Measurements from ENCODE around the gene ADAMTS12. TPM values are rescaled to one million over a fixed set of nuclear protein-coding genes. Genes with fewer than 3 reads are reported as not detected.
"Not testable (repeated sequence)": the region's sequence is repeated elsewhere in the genome, so short reads cannot be mapped to it uniquely, and the experiment has no call there.

Gene ADAMTS12
- not detected in 2 replicates for total RNA-seq (2014; rRNA removed; shearing (Covaris generic))

GRCh38 chr5:33891788-33892619 lies at the start of gene ADAMTS12:
ADAMTS12 (minus strand) TSS chr5:33891990; CDS start chr5:33891856, 134 bp downstream.
- in situ Hi-C loops (cut with HindIII; ENCODE audit: low sequenced_read_pairs) = no loop called here
- DNase-seq (ENCODE audit: low spot score) = no peak

DNA sequence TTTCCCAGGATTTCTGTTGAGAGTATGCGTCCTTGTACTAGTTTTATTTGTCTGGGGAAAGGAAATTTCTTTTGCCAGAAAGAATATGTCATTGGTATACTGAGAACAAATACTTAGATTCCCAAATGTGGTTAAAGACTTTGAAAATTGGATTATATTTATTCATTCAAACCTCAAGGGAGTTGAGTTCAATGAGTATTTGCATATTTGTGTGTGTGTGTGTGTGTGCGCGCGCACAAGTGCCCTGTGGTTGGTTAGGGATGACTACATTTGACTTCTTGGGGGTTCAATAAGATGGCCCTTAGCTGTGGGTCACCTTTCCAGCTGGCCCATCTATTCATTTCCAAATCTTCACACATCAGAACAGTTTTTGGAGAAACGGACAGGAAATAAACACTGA lies 49.3 kb upstream of the ADAMTS12 start:
- in situ Hi-C loops (cut with HindIII; ENCODE audit: low sequenced_read_pairs) = no loop called here

DNA sequence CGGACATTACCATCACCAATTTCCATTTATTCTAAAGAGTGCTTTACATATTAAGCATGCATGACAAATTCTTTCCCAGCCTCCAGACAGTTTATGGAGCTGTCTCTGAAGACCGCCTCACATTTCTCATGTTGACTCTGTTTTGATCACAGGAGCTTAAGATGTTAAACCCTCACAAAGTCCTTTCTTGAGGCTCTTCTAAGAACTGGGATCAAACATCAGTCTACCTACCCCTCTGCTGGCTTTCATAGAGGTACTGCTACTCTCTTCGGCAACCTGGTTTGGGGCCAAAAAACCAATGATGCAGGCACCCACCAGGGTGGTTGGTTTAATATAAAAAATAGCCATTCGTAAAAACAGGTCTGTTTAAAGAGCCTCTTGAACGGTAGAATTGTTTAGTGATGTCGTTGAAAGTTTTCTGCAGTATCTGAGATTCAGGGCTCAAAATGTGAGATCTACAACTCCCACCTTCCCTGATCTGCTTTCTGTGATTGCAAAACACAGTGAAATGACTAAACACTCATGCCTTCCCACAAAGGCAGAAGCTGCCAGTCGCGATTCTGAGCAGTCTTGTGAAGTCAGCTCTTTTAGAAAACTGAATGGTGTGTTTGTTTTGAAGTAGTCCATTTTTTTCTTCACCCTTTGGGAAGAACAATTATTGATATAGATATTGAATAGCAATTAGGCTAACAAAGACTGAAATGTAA lies 47.9 kb upstream of the ADAMTS12 start:
- in situ Hi-C loops (cut with HindIII; ENCODE audit: low sequenced_read_pairs) = no loop called here
- DNase-seq (ENCODE audit: low spot score) = no peak

More for the DNA sequence above, 49.3 kb upstream of the ADAMTS12 start:
- no peak for DNase-seq (ENCODE audit: low spot score)

GRCh38 chr5:33938881-33939280 lies 47.1 kb upstream of the ADAMTS12 start:
- DNase-seq (ENCODE audit: low spot score) = no peak
- in situ Hi-C loops (cut with HindIII; ENCODE audit: low sequenced_read_pairs) = no loop called here

- in situ Hi-C loops (cut with HindIII; ENCODE audit: low sequenced_read_pairs) = no loop called here
- no peak for DNase-seq (ENCODE audit: low spot score)
These were observed 46.7 kb upstream of the ADAMTS12 start for GRCh38 chr5:33938507-33938796.

GRCh38 chr5:33937707-33938506 lies 46.1 kb upstream of the ADAMTS12 start:
- in situ Hi-C loops (cut with HindIII; ENCODE audit: low sequenced_read_pairs) = no loop called here
- DNase-seq (ENCODE audit: low spot score) = no peak

- DNase-seq (ENCODE audit: low spot score) = no peak
- in situ Hi-C loops (cut with HindIII; ENCODE audit: low sequenced_read_pairs) = no loop called here
These were observed 45.4 kb upstream of the ADAMTS12 start for GRCh38 chr5:33937017-33937706.

DNA sequence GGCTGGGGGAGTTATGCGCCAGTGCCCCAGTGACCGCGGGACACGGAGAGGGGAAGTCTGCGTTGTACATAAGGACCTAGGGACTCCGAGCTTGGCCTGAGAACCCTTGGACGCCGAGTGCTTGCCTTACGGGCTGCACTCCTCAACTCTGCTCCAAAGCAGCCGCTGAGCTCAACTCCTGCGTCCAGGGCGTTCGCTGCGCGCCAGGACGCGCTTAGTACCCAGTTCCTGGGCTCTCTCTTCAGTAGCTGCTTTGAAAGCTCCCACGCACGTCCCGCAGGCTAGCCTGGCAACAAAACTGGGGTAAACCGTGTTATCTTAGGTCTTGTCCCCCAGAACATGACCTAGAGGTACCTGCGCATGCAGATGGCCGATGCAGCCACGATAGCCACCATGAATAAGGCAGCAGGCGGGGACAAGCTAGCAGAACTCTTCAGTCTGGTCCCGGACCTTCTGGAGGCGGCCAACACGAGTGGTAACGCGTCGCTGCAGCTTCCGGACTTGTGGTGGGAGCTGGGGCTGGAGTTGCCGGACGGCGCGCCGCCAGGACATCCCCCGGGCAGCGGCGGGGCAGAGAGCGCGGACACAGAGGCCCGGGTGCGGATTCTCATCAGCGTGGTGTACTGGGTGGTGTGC lies 44.7 kb upstream of the ADAMTS12 start, which contains the start of gene RXFP3:
RXFP3 (plus strand) TSS at position 6 of the 636 bp plus-strand sequence; CDS start at position 361, 355 bp downstream.
- DNase-seq (ENCODE audit: low spot score) = no peak
- in situ Hi-C loops (cut with HindIII; ENCODE audit: low sequenced_read_pairs) = no loop called here

DNA sequence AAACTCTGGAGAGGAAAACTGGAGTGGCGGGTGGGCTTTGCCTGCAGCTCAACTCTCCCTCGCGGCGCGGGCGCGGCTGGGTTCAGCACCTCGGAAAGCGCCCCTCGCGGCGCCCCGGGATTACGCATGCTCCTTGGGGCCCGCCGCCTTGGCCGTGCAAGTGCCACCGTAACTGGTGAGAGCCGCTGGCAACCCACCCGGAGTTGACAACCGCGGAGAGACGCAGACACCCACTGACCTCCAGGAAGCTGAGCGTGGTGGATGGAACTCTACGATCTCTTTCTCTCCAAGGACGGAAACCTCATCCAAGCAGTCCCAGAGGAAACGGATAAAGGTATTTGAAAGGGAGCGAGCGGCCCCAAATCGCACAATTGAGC lies 44.2 kb upstream of the ADAMTS12 start:
- in situ Hi-C loops (cut with HindIII; ENCODE audit: low sequenced_read_pairs) = no loop called here
- no peak for DNase-seq (ENCODE audit: low spot score)

DNA sequence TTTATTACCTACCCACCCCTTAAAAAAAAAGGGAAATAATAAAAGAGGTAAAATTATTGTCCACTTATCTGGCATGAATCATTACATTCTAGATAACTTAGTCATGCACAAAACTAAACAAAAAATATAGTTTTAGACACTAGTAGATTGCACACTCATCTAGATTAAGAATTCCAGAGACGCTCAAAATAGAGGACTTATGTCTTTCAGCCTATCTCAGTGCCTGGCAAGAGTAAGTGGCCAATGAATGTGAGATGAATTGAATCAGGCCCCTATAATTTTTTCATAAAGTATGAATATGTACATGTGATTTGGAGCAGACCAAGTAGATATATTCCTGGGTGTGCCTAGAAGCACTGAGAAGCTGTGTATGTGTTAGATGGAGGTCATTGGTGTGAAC lies 42.4 kb upstream of the ADAMTS12 start:
- DNase-seq (ENCODE audit: low spot score) = no peak
- in situ Hi-C loops (cut with HindIII; ENCODE audit: low sequenced_read_pairs) = no loop called here

- DNase-seq (ENCODE audit: low spot score) = no peak
- in situ Hi-C loops (cut with HindIII; ENCODE audit: low sequenced_read_pairs) = no loop called here
These were observed 42.0 kb upstream of the ADAMTS12 start for GRCh38 chr5:33933723-33934169.

- no peak for DNase-seq (ENCODE audit: low spot score)
- in situ Hi-C loops (cut with HindIII; ENCODE audit: low sequenced_read_pairs) = no loop called here
These were observed 39.3 kb upstream of the ADAMTS12 start for GRCh38 chr5:33931136-33931535.

DNA sequence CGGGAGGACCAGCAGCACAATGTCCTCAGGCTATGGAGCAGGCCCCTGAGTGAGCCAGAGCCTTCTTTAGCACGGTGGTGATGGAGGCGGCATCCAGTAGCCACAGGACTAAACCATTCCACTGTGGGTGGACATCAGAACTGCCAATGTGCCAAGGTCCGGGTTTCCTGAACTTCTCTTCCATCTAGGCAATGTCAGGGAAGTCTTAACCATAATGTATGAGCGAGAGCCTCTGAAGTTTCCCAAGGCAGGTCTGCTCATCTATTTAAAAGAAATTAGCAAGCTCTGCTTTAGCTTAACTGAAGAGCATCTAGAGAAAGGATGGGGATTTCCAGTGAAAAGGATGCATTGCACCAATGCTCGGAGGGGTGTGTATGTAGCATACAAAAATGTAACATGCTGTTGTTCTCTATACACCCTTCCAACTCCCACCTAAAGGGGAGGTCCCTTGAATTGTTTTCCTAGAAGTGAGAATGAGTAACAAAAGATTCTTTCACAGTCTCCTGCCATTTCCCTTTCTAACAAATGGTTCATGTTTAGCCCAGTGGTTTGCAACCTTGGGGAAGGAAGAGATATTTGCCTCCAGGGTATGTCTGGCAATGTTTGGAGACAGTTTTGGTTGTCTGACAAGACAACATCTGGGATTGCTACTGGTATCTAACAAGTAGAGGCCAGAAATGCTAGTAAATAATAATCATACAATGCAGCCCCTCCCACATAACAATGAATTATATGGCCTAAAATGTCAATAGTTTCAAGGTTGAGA lies 38.3 kb upstream of the ADAMTS12 start:
- in situ Hi-C loops (cut with HindIII; ENCODE audit: low sequenced_read_pairs) = no loop called here
- DNase-seq (ENCODE audit: low spot score) = no peak

GRCh38 chr5:33928283-33928682 lies 36.5 kb upstream of the ADAMTS12 start:
- no peak for DNase-seq (ENCODE audit: low spot score)
- in situ Hi-C loops (cut with HindIII; ENCODE audit: low sequenced_read_pairs) = no loop called here

GRCh38 chr5:33927685-33928084 lies 35.9 kb upstream of the ADAMTS12 start:
- in situ Hi-C loops (cut with HindIII; ENCODE audit: low sequenced_read_pairs) = no loop called here
- no peak for DNase-seq (ENCODE audit: low spot score)

- no peak for DNase-seq (ENCODE audit: low spot score)
- in situ Hi-C loops (cut with HindIII; ENCODE audit: low sequenced_read_pairs) = no loop called here
These were observed 33.5 kb upstream of the ADAMTS12 start for GRCh38 chr5:33925278-33925677.

- no peak for DNase-seq (ENCODE audit: low spot score)
- in situ Hi-C loops (cut with HindIII; ENCODE audit: low sequenced_read_pairs) = no loop called here
These were observed 29.2 kb upstream of the ADAMTS12 start for GRCh38 chr5:33921002-33921401.

DNA sequence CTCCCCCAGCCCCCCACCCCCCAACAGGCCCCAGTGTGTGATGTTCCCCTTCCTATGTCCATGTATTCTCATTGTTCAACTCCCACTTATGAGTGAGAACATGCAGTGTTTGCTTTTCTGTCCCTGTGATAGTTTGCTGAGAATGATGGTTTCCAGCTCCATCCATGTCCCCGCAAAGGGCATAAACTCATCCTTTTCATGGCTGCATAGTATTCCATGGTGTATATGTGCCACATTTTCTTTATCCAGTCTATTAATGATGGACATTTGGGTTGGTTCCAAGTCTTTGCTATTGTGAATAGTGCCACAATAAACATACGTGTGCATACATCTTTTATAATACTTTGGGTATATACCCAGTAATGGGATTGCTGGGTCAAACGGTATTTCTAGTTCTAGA lies 23.1 kb upstream of the ADAMTS12 start:
- in situ Hi-C loops (cut with HindIII; ENCODE audit: low sequenced_read_pairs); DNase-seq (ENCODE audit: low spot score): not testable (repeated sequence)
